ENCODE measurements around the gene KDM4C. TPM values are rescaled to one million over a fixed set of nuclear protein-coding genes. Genes with fewer than 3 reads are reported as not detected.

KDM4C gene
- total RNA-seq, 2 experiments from 2014 or later, result 60.1 to 61.3 TPM

DNA sequence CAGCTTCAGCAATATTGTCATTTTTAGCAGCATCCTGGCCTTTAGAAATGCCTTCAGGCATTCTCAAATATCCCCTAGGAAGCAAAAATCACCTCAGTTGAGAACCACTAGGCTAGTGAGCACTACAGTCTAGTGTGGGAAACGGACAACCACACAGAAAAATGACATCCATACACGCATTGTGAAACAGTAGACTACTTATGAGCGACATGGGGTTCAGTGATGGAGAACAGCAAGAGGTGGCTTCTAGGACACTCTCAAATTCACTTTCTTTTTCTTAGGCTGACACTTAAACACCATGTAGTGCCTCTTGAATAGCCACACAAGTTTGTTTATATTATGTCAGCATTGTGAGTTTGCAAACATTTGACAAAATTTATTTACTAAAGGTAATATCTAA is 203.0 kb downstream of the KDM4C start:
- ChIA-PET CTCF (no interaction called here), POLR2A (no interaction called here)
- Mint-ChIP-seq H3K4me3 (no peak overlapping the region), H3K27ac (no peak overlapping the region), H3K36me3 (ENCODE audit: low read depth) (peaks cover 54% of the 10 kb centered on the region), H3K9me3 (no peaks in the 10 kb centered on the region), H3K27me3 (no peaks in the 10 kb centered on the region), H3K4me1 (ENCODE audit: low read depth) (peaks cover 20% of the 10 kb centered on the region)
- Histone ChIP-seq H3K36me3 (ENCODE audit: insufficient read depth, low read length) (peaks cover 16% of the 10 kb centered on the region), H3K4me1 (ENCODE audit: insufficient read depth, low read length) (no peaks in the 10 kb centered on the region), H3K27me3 (ENCODE audit: control insufficient read depth in 1 of 2, insufficient read depth in 2 of 2, low read length in 2 of 2) (no peaks in the 10 kb centered on the region), H3K4me3 (ENCODE audit: low read length) (no peak overlapping the region), H3K9me3 (ENCODE audit: control insufficient read depth in 1 of 2, insufficient read depth in 1 of 2, low read length in 2 of 2) (no peaks in the 10 kb centered on the region), H3K27ac (ENCODE audit: low read depth in 1 of 2, low read length in 2 of 2) (no peak overlapping the region)
- TF ChIP-seq, protein P1, sequence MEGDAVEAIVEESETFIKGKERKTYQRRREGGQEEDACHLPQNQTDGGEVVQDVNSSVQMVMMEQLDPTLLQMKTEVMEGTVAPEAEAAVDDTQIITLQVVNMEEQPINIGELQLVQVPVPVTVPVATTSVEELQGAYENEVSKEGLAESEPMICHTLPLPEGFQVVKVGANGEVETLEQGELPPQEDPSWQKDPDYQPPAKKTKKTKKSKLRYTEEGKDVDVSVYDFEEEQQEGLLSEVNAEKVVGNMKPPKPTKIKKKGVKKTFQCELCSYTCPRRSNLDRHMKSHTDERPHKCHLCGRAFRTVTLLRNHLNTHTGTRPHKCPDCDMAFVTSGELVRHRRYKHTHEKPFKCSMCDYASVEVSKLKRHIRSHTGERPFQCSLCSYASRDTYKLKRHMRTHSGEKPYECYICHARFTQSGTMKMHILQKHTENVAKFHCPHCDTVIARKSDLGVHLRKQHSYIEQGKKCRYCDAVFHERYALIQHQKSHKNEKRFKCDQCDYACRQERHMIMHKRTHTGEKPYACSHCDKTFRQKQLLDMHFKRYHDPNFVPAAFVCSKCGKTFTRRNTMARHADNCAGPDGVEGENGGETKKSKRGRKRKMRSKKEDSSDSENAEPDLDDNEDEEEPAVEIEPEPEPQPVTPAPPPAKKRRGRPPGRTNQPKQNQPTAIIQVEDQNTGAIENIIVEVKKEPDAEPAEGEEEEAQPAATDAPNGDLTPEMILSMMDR (IDR thresholded peaks at IDR 0.05), result no peak
- DNase-seq, result no peak
- intact Hi-C loops (cut with DNase I, micrococcal nuclease), result no loop called here
- ATAC-seq (ENCODE audit: poor library complexity), result no peak

DNA sequence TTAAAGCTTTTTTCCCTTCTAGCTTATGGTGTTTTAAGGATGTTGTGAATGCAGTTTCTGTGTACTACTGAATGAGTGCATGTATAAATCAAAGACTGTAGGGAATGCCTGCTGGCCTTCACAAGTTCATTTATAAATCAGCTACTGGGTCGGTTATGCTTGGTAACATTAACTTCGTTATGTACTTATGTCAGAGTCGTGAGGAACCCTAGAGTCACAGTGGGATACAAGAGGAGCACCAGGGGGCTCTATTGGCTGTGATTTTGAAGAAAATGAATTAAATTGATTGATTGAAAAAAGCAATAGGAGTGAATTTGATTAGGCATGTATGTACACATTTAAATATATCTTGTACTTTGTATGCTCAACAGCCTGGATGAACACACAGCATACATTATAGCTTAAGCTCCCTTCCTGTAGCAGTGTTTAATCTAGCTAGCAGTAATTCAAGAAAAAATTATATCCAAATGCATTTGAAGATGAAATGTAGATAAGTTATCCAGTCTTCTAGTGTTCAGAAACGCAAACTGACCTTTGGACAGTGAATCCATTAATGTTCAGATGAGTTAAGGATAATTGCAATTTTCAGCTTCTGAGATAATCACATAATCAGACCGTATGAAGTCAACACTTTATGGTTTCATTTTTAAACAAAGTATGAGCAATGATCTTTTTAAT is 204.2 kb downstream of the KDM4C start:
- no peaks in the 10 kb centered on the region for H3K4me1 ChIP-seq (ENCODE audit: insufficient read depth, low read length)
- H3K36me3 ChIP-seq (ENCODE audit: insufficient read depth, low read length), result peaks cover 16% of the 10 kb centered on the region
- ChIA-PET CTCF (no interaction called here), POLR2A (no interaction called here)
- Mint-ChIP-seq H3K36me3 (ENCODE audit: low read depth) (peaks cover 54% of the 10 kb centered on the region), H3K27me3 (no peaks in the 10 kb centered on the region), H3K4me1 (ENCODE audit: low read depth) (peaks cover 19% of the 10 kb centered on the region), H3K27ac (no peak overlapping the region), H3K9me3 (no peaks in the 10 kb centered on the region), H3K4me3 (no peak overlapping the region)
- no peaks in the 10 kb centered on the region for H3K9me3 ChIP-seq (ENCODE audit: control insufficient read depth in 1 of 2, insufficient read depth in 1 of 2, low read length in 2 of 2)
- intact Hi-C loops (cut with DNase I, micrococcal nuclease), result no loop called here
- H3K4me3 ChIP-seq (ENCODE audit: low read length), result no peak overlapping the region
- H3K27me3 ChIP-seq (ENCODE audit: control insufficient read depth in 1 of 2, insufficient read depth in 2 of 2, low read length in 2 of 2), result no peaks in the 10 kb centered on the region
- no peak for DNase-seq
- no peak overlapping the region for H3K27ac ChIP-seq (ENCODE audit: low read depth in 1 of 2, low read length in 2 of 2)
- TF ChIP-seq, protein P1 (IDR thresholded peaks at IDR 0.05), result no peak
- no peak for ATAC-seq (ENCODE audit: poor library complexity)

DNA sequence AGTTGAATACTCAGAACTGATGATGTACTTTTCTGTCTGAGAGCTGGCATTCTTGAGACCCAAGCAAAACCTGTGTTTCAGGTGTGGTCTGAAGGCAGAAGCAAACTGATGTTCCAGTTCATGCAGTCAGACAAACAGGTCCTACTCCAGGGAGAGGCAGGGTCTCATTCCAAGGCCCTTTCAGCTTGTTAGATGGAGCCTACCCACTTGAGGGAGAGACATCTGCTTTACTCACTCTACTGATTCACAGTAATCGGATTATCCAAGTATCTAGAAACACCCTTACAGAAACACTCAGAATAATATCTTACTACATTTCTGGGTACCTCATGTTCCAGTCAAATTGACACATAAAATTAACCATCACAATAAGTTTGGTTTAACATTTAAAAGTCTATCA is 207.8 kb downstream of the KDM4C start:
- Mint-ChIP-seq H3K27ac (no peak overlapping the region), H3K27me3 (no peaks in the 10 kb centered on the region), H3K36me3 (ENCODE audit: low read depth) (peaks cover 29% of the 10 kb centered on the region), H3K4me1 (ENCODE audit: low read depth) (peaks cover 41% of the 10 kb centered on the region), H3K9me3 (no peaks in the 10 kb centered on the region), H3K4me3 (no peak overlapping the region)
- DNase-seq, result no peak
- Histone ChIP-seq H3K27ac (ENCODE audit: low read depth in 1 of 2, low read length in 2 of 2) (no peak overlapping the region), H3K27me3 (ENCODE audit: control insufficient read depth in 1 of 2, insufficient read depth in 2 of 2, low read length in 2 of 2) (no peaks in the 10 kb centered on the region), H3K9me3 (ENCODE audit: control insufficient read depth in 1 of 2, insufficient read depth in 1 of 2, low read length in 2 of 2) (no peaks in the 10 kb centered on the region), H3K36me3 (ENCODE audit: insufficient read depth, low read length) (peaks cover 3% of the 10 kb centered on the region), H3K4me1 (ENCODE audit: insufficient read depth, low read length) (no peaks in the 10 kb centered on the region), H3K4me3 (ENCODE audit: low read length) (no peak overlapping the region)
- ChIA-PET POLR2A (interaction anchor here (0.7 kb wide), 1 partner anchor 206 kb away, joined by 3 read pairs; no protein-coding TSS in a partner anchor), CTCF (no interaction called here)
- TF ChIP-seq, protein P1 (IDR thresholded peaks at IDR 0.05), result no peak
- ATAC-seq (ENCODE audit: poor library complexity), result no peak
- intact Hi-C loops (cut with DNase I, micrococcal nuclease), result no loop called here
